HG03378 (cell line): ENCODE measurements around the gene GSK3A.

Source experiments
- ATAC-seq: cut with Tn5 transposase; IDR thresholded peaks from one replicate; pipeline ENCODE4 v1.9.1; 2021; ENCODE audit warnings: mild to moderate bottlenecking, moderate library complexity; ENCODE audit not compliant: unreplicated experiment

GSK3A gene

GRCh38 chr19:42249769-42250168, 7.4 kb upstream of the GSK3A start:
- ATAC-seq, result no peak

- no peak for ATAC-seq
Observed at GRCh38 chr19:42249149-42249750, 6.8 kb upstream of the GSK3A start.

GRCh38 chr19:42248270-42249148, 6.1 kb upstream of the GSK3A start:
- ATAC-seq, result no peak

GRCh38 chr19:42247640-42248199, 5.3 kb upstream of the GSK3A start:
- ATAC-seq, result no peak

- no peak for ATAC-seq
Observed at GRCh38 chr19:42246922-42247639, 4.7 kb upstream of the GSK3A start.

GRCh38 chr19:42246143-42246921, 3.9 kb upstream of the GSK3A start:
- ATAC-seq, result no peak

GRCh38 chr19:42245231-42245630, 2.8 kb upstream of the GSK3A start:
- ATAC-seq, result no peak

GRCh38 chr19:42244347-42245220, 2.2 kb upstream of the GSK3A start:
- ATAC-seq, result peak; percentile 39

- no peak for ATAC-seq
Observed at GRCh38 chr19:42242069-42242511, 312 bp downstream of the GSK3A start.

GRCh38 chr19:42241279-42241678, 1.1 kb downstream of the GSK3A start:
- ATAC-seq, result no peak

GRCh38 chr19:42239544-42240220, 2.7 kb downstream of the GSK3A start:
- ATAC-seq, result no peak

GRCh38 chr19:42235181-42235580, 7.2 kb downstream of the GSK3A start:
- no peak for ATAC-seq

- ATAC-seq, result no peak
Observed at GRCh38 chr19:42234364-42234763, 8.0 kb downstream of the GSK3A start.

- ATAC-seq, result no peak
Observed at GRCh38 chr19:42233678-42234292, 8.6 kb downstream of the GSK3A start.

- no peak for ATAC-seq
Observed at GRCh38 chr19:42233106-42233505, 9.3 kb downstream of the GSK3A start.

GRCh38 chr19:42232435-42232834, 10.0 kb downstream of the GSK3A start:
- no peak for ATAC-seq

- no peak for ATAC-seq
Observed at GRCh38 chr19:42230571-42230970, 11.8 kb downstream of the GSK3A start.

- no peak for ATAC-seq
Observed at GRCh38 chr19:42229855-42230351, 12.5 kb downstream of the GSK3A start.
